ENCODE measurements around the gene RNF151.

DNA sequence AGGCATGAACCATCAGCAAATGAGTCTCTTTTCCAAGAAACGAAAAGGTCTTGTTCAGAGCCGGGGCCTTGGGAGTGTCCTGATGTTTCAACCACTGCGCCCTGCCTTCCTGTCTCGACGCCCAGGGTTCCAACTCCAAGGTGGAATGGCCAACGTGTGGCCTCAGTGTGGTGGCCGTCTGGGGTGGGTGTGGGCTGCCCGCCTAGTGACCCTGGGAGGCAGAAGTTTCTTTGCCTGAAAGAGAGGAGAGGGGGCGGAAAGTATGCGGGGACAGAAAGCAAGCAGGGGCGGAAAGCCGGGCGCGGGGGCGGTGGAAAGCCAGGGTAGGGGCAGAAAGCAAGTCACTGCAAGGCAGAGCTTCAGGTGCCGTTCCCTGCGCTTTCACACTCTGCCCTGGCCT lies 27.7 kb upstream of the RNF151 start:
- TF ChIP-seq, protein P1, sequence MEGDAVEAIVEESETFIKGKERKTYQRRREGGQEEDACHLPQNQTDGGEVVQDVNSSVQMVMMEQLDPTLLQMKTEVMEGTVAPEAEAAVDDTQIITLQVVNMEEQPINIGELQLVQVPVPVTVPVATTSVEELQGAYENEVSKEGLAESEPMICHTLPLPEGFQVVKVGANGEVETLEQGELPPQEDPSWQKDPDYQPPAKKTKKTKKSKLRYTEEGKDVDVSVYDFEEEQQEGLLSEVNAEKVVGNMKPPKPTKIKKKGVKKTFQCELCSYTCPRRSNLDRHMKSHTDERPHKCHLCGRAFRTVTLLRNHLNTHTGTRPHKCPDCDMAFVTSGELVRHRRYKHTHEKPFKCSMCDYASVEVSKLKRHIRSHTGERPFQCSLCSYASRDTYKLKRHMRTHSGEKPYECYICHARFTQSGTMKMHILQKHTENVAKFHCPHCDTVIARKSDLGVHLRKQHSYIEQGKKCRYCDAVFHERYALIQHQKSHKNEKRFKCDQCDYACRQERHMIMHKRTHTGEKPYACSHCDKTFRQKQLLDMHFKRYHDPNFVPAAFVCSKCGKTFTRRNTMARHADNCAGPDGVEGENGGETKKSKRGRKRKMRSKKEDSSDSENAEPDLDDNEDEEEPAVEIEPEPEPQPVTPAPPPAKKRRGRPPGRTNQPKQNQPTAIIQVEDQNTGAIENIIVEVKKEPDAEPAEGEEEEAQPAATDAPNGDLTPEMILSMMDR (conservative IDR thresholded peaks at IDR 0.05; ENCODE audit: low read length) = no peak
- TF ChIP-seq EZH2phosphoT487 (IDR thresholded peaks at IDR 0.05; ENCODE audit: borderline replicate concordance, low read depth, low read length) = no peak

All from OCI-LY7 (cell line).